ENCODE results near the gene LPCAT1. TPM values are rescaled to one million over a fixed set of nuclear protein-coding genes. Genes with fewer than 3 reads are reported as not detected.

LPCAT1 gene
- total RNA-seq, 1 donor: 41.3 TPM

- H3K4me3 ChIP-seq (ENCODE audit: low read depth, low read length): no peak overlapping the region
- no peak for TF ChIP-seq CTCF (IDR thresholded peaks at IDR 0.05; ENCODE audit: insufficient read depth, low read length)
- no peak for DNase-seq (ENCODE audit: low read depth)
Measured at GRCh38 chr5:1538741-1539392, 15.1 kb upstream of the LPCAT1 start.

GRCh38 chr5:1538276-1538675 is 14.5 kb upstream of the LPCAT1 start:
- no peak overlapping the region for H3K4me3 ChIP-seq (ENCODE audit: low read depth, low read length)
- TF ChIP-seq CTCF (IDR thresholded peaks at IDR 0.05; ENCODE audit: insufficient read depth, low read length): no peak
- no peak for DNase-seq (ENCODE audit: low read depth)

- no peak for TF ChIP-seq CTCF (IDR thresholded peaks at IDR 0.05; ENCODE audit: insufficient read depth, low read length)
- no peak overlapping the region for H3K4me3 ChIP-seq (ENCODE audit: low read depth, low read length)
- no peak for DNase-seq (ENCODE audit: low read depth)
Measured at GRCh38 chr5:1537603-1538154, 13.9 kb upstream of the LPCAT1 start.

GRCh38 chr5:1536871-1537602 is 13.3 kb upstream of the LPCAT1 start:
- no peak for TF ChIP-seq CTCF (IDR thresholded peaks at IDR 0.05; ENCODE audit: insufficient read depth, low read length)
- peak; percentile 38 for DNase-seq (ENCODE audit: low read depth)
- peak overlapping the region; percentile 26 for H3K4me3 ChIP-seq (ENCODE audit: low read depth, low read length)

- TF ChIP-seq CTCF (IDR thresholded peaks at IDR 0.05; ENCODE audit: insufficient read depth, low read length): no peak
- H3K4me3 ChIP-seq (ENCODE audit: low read depth, low read length): peak overlapping the region; percentile 26
- DNase-seq (ENCODE audit: low read depth): peak; percentile 31
Measured at GRCh38 chr5:1536322-1536845, 12.6 kb upstream of the LPCAT1 start.

- DNase-seq (ENCODE audit: low read depth): no peak
- TF ChIP-seq CTCF (IDR thresholded peaks at IDR 0.05; ENCODE audit: insufficient read depth, low read length): no peak
- H3K4me3 ChIP-seq (ENCODE audit: low read depth, low read length): no peak overlapping the region
Measured at GRCh38 chr5:1535646-1536045, 11.9 kb upstream of the LPCAT1 start.

Measured in fibroblast of the aortic adventitia (primary cell).